DMS53 treated with DMSO at 0.1 percent for 48 hours (cell line): Measurements from ENCODE around the gene PRDM16.

ENCODE experiments used
- DNase-seq: peaks from one replicate; lab custom pipeline; 2025; ENCODE audit not compliant: unreplicated experiment; lab: John Stamatoyannopoulos, UW

The PRDM16 gene

GRCh38 chr1:3067671-3068563, 1.1 kb upstream of the PRDM16 start:
- no peak for DNase-seq

GRCh38 chr1:3069491-3070308, 697 bp downstream of the PRDM16 start:
- DNase-seq, result no peak

- no peak for DNase-seq
Observed at GRCh38 chr1:3070309-3070643, 1.3 kb downstream of the PRDM16 start.

GRCh38 chr1:3070644-3071564, 1.9 kb downstream of the PRDM16 start:
- no peak for DNase-seq

- no peak for DNase-seq
Observed at GRCh38 chr1:3071565-3072390, 2.8 kb downstream of the PRDM16 start.

GRCh38 chr1:3072391-3073185, 3.6 kb downstream of the PRDM16 start:
- DNase-seq, result no peak

GRCh38 chr1:3073186-3073488, 4.1 kb downstream of the PRDM16 start:
- DNase-seq, result no peak

- DNase-seq, result no peak
Observed at GRCh38 chr1:3073489-3074296, 4.7 kb downstream of the PRDM16 start.

GRCh38 chr1:3074297-3074741, 5.3 kb downstream of the PRDM16 start:
- no peak for DNase-seq

- DNase-seq, result no peak
Observed at GRCh38 chr1:3074800-3075199, 5.8 kb downstream of the PRDM16 start.

- no peak for DNase-seq
Observed at GRCh38 chr1:3075666-3076362, 6.8 kb downstream of the PRDM16 start.

GRCh38 chr1:3076363-3076740, 7.3 kb downstream of the PRDM16 start:
- DNase-seq, result no peak

GRCh38 chr1:3077081-3077480, 8.1 kb downstream of the PRDM16 start:
- no peak for DNase-seq

GRCh38 chr1:3077561-3077960, 8.6 kb downstream of the PRDM16 start:
- no peak for DNase-seq

- no peak for DNase-seq
Observed at GRCh38 chr1:3078430-3078861, 9.4 kb downstream of the PRDM16 start.

- no peak for DNase-seq
Observed at GRCh38 chr1:3078871-3079270, 9.9 kb downstream of the PRDM16 start.

GRCh38 chr1:3079381-3080052, 10.5 kb downstream of the PRDM16 start:
- no peak for DNase-seq
